A673 (cell line): ENCODE data around the gene ZNF709. TPM values are rescaled to one million over a fixed set of nuclear protein-coding genes. Genes with fewer than 3 reads are reported as not detected.

Source experiments
- BruUV-seq: library from RNA; stranded (reverse); fragments of 400-500 nt; replicated peaks from 2 replicates; lab custom pipeline; 2021; lab: Mats Ljungman, UMichigan
- CTCF ChIA-PET: fragments of 300-600 bp; sonication (Branson Sonifier 250); formaldehyde crosslinking; loops from one replicate; lab custom pipeline; 2022; ENCODE audit warnings: antibody characterized with exemption; lab: Charles Lee
- POLR2A ChIA-PET: fragments of 300-600 bp; sonication (Branson Sonifier 250); formaldehyde crosslinking; loops from one replicate; lab custom pipeline; 2022; ENCODE audit warnings: antibody characterized with exemption; ENCODE audit not compliant: low non-redundant PET; lab: Charles Lee
- DNase-seq: peaks from one replicate; pipeline ENCODE4 v3.0.0-alpha.2; 2015; ENCODE audit warnings: low spot score
- H3K27ac ChIP-seq: fragments of 200-600 bp; sonication (generic); 2 replicates; pipeline ENCODE4 v1.5.1; 2016; ENCODE audit warnings: mixed run types, low read depth, mild to moderate bottlenecking, mixed read lengths, antibody characterized with exemption, low read length; ENCODE audit not compliant: poor library complexity, severe bottlenecking
- H3K27me3 ChIP-seq: fragments of 200-600 bp; sonication (generic); replicated peaks from 2 replicates; pipeline ENCODE4 v1.6.1; 2017; ENCODE audit warnings: mixed run types, low read depth, mild to moderate bottlenecking, mixed read lengths, antibody characterized with exemption, low read length; ENCODE audit not compliant: insufficient read depth, poor library complexity
- H3K36me3 ChIP-seq: fragments of 200-600 bp; sonication (generic); 2 replicates; pipeline ENCODE4 v1.6.1; 2016; ENCODE audit warnings: mixed run types, mild to moderate bottlenecking, mixed read lengths, antibody characterized with exemption, low read length; ENCODE audit not compliant: insufficient read depth, poor library complexity, severe bottlenecking
- H3K4me1 ChIP-seq: fragments of 200-600 bp; sonication (generic); 2 replicates; pipeline ENCODE4 v1.6.1; 2017; ENCODE audit warnings: mixed run types, mild to moderate bottlenecking, mixed read lengths, antibody characterized with exemption, low read length; ENCODE audit not compliant: insufficient read depth, poor library complexity, severe bottlenecking
- H3K4me3 ChIP-seq: fragments of 200-600 bp; sonication (generic); 2 replicates; pipeline ENCODE4 v1.5.1; 2016; ENCODE audit warnings: low read depth, mixed run types, mild to moderate bottlenecking, mixed read lengths, low read length; ENCODE audit not compliant: poor library complexity, severe bottlenecking
- H3K9me3 ChIP-seq: fragments of 200-600 bp; sonication (generic); 2 replicates; pipeline ENCODE4 v1.6.1; 2016; ENCODE audit warnings: mixed run types, low read depth, mild to moderate bottlenecking, mixed read lengths, antibody characterized with exemption, low read length; ENCODE audit not compliant: poor library complexity, severe bottlenecking
- CTCF ChIP-seq: fragments of 300-800, 200-600 bp; sonication (generic); conservative IDR thresholded peaks from 2 replicates; pipeline ENCODE4 v1.5.1; 2017; ENCODE audit warnings: low read depth, mild to moderate bottlenecking, antibody characterized with exemption, low read length, moderate library complexity, mixed read lengths
- EZH2 ChIP-seq: fragments of 200-600 bp; sonication (generic); IDR thresholded peaks from 2 replicates; pipeline ENCODE4 v1.6.1; 2017; ENCODE audit warnings: borderline replicate concordance, low read depth, mild to moderate bottlenecking, mixed read lengths, antibody characterized with exemption, low read length; ENCODE audit not compliant: poor library complexity, severe bottlenecking
- intact Hi-C: fragments of 100-400 bp; cut with micrococcal nuclease; formaldehyde crosslinking; loops from one replicate; pipeline ENCODE4 v1.10.0; 2022; ENCODE audit not compliant: unreplicated experiment
- total RNA-seq: library from RNA; stranded (reverse); gene quantifications from 2 replicates; pipeline ENCODE4 v1.2.3, GENCODE V29; 2021

ZNF709 gene
- total RNA-seq, 1 experiment from 2014 or later: 3.6 TPM

GRCh38 chr19:12521996-12522395, 37.4 kb upstream of the ZNF709 start:
- no peak for TF ChIP-seq EZH2
- no peak for TF ChIP-seq CTCF
- no peak overlapping the region for H3K27ac ChIP-seq
- POLR2A ChIA-PET: no interaction called here
- no peaks in the 10 kb centered on the region for H3K4me1 ChIP-seq
- no TSS peak for BruUV-seq
- no peak for DNase-seq
- no peak overlapping the region for H3K4me3 ChIP-seq
- CTCF ChIA-PET: no interaction called here
- intact Hi-C loops: no loop called here
- H3K27me3 ChIP-seq: no peaks in the 10 kb centered on the region
- peaks cover 25% of the 10 kb centered on the region for H3K36me3 ChIP-seq
- H3K9me3 ChIP-seq: peaks cover 75% of the 10 kb centered on the region

GRCh38 chr19:12513531-12514061, 29.0 kb upstream of the ZNF709 start:
- Histone ChIP-seq H3K27ac (no peak overlapping the region), H3K4me3 (no peak overlapping the region), H3K4me1 (no peaks in the 10 kb centered on the region), H3K9me3 (peaks cover 12% of the 10 kb centered on the region), H3K27me3 (no peaks in the 10 kb centered on the region), H3K36me3 (no peaks in the 10 kb centered on the region)
- TF ChIP-seq EZH2 (no peak), CTCF (no peak)
- DNase-seq: no peak
- intact Hi-C loops: no loop called here
- ChIA-PET CTCF (no interaction called here), POLR2A (no interaction called here)
- BruUV-seq: no TSS peak

GRCh38 chr19:12497032-12497431, 12.4 kb upstream of the ZNF709 start:
- H3K4me1 ChIP-seq: no peaks in the 10 kb centered on the region
- no peak for DNase-seq
- no peaks in the 10 kb centered on the region for H3K36me3 ChIP-seq
- ChIA-PET POLR2A (no interaction called here), CTCF (no interaction called here)
- no peak for TF ChIP-seq CTCF
- BruUV-seq: no TSS peak
- peaks cover 3% of the 10 kb centered on the region for H3K9me3 ChIP-seq
- no peak overlapping the region for H3K4me3 ChIP-seq
- H3K27me3 ChIP-seq: no peaks in the 10 kb centered on the region
- H3K27ac ChIP-seq: no peak overlapping the region
- intact Hi-C loops: no loop called here
